ENCODE results near the gene ARHGAP18.

DNA sequence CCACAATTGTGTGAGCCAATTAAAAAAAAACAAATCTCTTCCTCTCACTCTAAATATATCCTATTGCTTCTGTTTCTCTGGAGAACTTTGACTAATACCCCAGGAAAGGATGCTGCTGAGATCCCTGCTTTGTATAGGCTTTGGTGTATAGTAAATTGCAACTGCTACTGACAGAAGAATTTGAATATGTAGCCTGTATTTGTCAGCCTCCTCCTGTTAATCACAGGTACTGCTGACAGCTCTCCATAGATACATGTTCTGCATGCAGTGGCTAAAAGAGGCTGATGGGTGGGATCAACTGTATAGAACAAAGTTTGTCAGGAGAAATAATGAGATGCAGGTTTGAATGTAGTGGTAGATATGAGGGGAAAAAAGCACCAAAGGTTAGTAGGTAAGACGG, 95.0 kb downstream of the ARHGAP18 start:
- TF ChIP-seq POLR2A (IDR thresholded peaks at IDR 0.05; ENCODE audit: low read depth, low read length) (no peak), ETV6 (conservative IDR thresholded peaks at IDR 0.05 in 1 of 2, IDR thresholded peaks at IDR 0.05 in 1 of 2; ENCODE audit: borderline replicate concordance in 1 of 2, low read depth in 1 of 2) (no peak)

All from GM12878 (cell line).